Stomach (tissue), 9 donors: ENCODE results near the gene SPTBN5. TPM values are rescaled to one million over a fixed set of nuclear protein-coding genes. Genes with fewer than 3 reads are reported as not detected.

Source experiments
- DNase-seq, 2 donors: peaks; one replicate each; pipeline versions ENCODE4 v3.0.0 to v3.0.0-alpha.2; 2013 to 2019
- H3K27ac ChIP-seq, 5 donors: fragments of 200-600 bp in 4 of 5; sonication (generic) in 4 of 5; one replicate each; pipeline ENCODE4 v1.5.1; 2013 to 2019; ENCODE audit warnings: mild to moderate bottlenecking in 1 of 5, moderate library complexity in 1 of 5
- H3K27me3 ChIP-seq, 3 donors: fragments of 200-600 bp; sonication (generic); one replicate each; pipeline ENCODE4 v1.5.1; 2017 to 2019; ENCODE audit warnings: mixed run types in 1 of 3
- H3K36me3 ChIP-seq, 4 donors: fragments of 200-600 bp; sonication (generic); 1 replicate in 3 of 4; 2 replicates in 1 of 4; pipeline ENCODE4 v1.5.1; 2016 to 2019
- H3K4me1 ChIP-seq, 4 donors: fragments of 200-600 bp; sonication (generic); one replicate each; pipeline ENCODE4 v1.5.1; 2016 to 2019
- H3K4me3 ChIP-seq, 4 donors: fragments of 200-600 bp; sonication (generic) in 3 of 4; one replicate each; pipeline ENCODE4 v1.5.1; 2016 to 2019; ENCODE audit warnings: mild to moderate bottlenecking in 1 of 4
- H3K9me3 ChIP-seq, 4 donors: fragments of 200-600 bp; sonication (generic); one replicate each; pipeline ENCODE4 v1.5.1; 2016 to 2019
- EP300 ChIP-seq: sonication (generic); formaldehyde crosslinking; IDR thresholded peaks from one replicate; pipeline ENCODE4 v1.6.1; 2017; ENCODE audit warnings: antibody characterized with exemption
- POLR2A ChIP-seq, 4 donors: fragments of 450-650 bp; IDR thresholded peaks; one replicate each; pipeline ENCODE4 v1.6.1; 2016; ENCODE audit warnings: antibody characterized with exemption in 4 of 4, control low read depth in 2 of 4, mild to moderate bottlenecking in 1 of 4, moderate library complexity in 1 of 4
- POLR2AphosphoS5 ChIP-seq, 3 donors: sonication (generic); formaldehyde crosslinking; IDR thresholded peaks; one replicate each; pipeline ENCODE4 v1.6.1; 2016; ENCODE audit warnings: antibody characterized with exemption in 3 of 3
- WGBS, 5 donors: extraction: QIAGEN DNeasy Blood & Tissue Kit in 3 of 5; methylation state at CpG; one replicate each; pipeline versions ENCODE4 v1.1.5 to v1.1.7; 2013 to 2018; 5-methylcytosine and 5-hydroxymethylcytosine counted together
- intact Hi-C: fragments of 100-400 bp; cut with DNase I; formaldehyde crosslinking; loops from one replicate; pipeline ENCODE4 v1.15.1; 2023; ENCODE audit warnings: low total_unique reads
- polyA plus RNA-seq, 3 donors: library from polyadenylated mRNA; stranded (reverse); fragments of 200-250 nt; gene quantifications; one replicate each; pipeline ENCODE4 v1.2.3, GENCODE V29; 2013
- total RNA-seq, 5 donors: library from RNA; depleted of rRNA; stranded (reverse); fragments of >200 nt; gene quantifications; one replicate each; pipeline versions ENCODE4 v1.1.0 to v1.2.3, GENCODE V29; 2014 to 2016
- TF ChIP-seq, protein P1 (sequence below), 7 experiments: fragments of 450-650 bp in 4 of 7; fragments of 200-600 bp in 3 of 7; sonication (generic) in 3 of 7; IDR thresholded peaks; one replicate each; pipeline ENCODE4 v1.5.1; 2016 to 2019; ENCODE audit warnings: antibody characterized with exemption in 7 of 7, control low read depth in 2 of 7, mild to moderate bottlenecking in 1 of 7
- donor health status: healthy with polysubstance abuse.
- donor health status: Bipolar disorder and iron deficiency.
- donor health status: healthy.

The SPTBN5 gene
- total and polyA plus RNA-seq, 8 donors = 0.29 to 4.9 (median 2.6) TPM; not detected in 1

DNA sequence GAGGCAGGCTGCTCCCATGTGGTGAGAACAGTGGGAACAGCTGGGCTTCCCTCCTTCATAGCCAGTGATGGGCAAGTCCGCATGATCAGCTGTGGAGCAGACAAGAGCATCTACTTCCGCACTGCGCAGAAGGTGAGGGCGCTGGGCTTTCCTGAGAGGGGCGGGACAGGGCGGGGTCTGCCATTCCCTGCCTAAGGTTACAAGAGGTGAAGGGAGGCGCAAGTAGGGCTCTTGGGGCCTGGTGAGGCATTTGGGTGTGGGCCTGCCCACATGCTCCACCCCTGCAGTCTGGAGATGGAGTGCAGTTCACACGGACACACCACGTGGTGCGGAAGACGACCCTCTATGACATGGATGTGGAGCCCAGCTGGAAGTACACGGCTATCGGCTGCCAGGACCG, 76.5 kb downstream of the SPTBN5 start:
- no peaks in the 10 kb centered on the region for H3K27me3 ChIP-seq
- H3K4me1 ChIP-seq = peaks cover 0 to 14% (median 5%) of the 10 kb centered on the region in 4 donors
- 89 to 92% (median 91%) methylated on average over 14 of the region's 14 CpGs for WGBS, 5 donors
- DNase-seq = no peak
- intact Hi-C loops = no loop called here
- H3K9me3 ChIP-seq = no peaks in the 10 kb centered on the region
- H3K36me3 ChIP-seq = peaks cover 79 to 100% (median 99%) of the 10 kb centered on the region in 4 donors
- H3K27ac ChIP-seq = no peak overlapping the region
- no peak for TF ChIP-seq POLR2A (IDR thresholded peaks at IDR 0.05)
- no peak for TF ChIP-seq EP300
- TF ChIP-seq, protein P1, sequence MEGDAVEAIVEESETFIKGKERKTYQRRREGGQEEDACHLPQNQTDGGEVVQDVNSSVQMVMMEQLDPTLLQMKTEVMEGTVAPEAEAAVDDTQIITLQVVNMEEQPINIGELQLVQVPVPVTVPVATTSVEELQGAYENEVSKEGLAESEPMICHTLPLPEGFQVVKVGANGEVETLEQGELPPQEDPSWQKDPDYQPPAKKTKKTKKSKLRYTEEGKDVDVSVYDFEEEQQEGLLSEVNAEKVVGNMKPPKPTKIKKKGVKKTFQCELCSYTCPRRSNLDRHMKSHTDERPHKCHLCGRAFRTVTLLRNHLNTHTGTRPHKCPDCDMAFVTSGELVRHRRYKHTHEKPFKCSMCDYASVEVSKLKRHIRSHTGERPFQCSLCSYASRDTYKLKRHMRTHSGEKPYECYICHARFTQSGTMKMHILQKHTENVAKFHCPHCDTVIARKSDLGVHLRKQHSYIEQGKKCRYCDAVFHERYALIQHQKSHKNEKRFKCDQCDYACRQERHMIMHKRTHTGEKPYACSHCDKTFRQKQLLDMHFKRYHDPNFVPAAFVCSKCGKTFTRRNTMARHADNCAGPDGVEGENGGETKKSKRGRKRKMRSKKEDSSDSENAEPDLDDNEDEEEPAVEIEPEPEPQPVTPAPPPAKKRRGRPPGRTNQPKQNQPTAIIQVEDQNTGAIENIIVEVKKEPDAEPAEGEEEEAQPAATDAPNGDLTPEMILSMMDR (IDR thresholded peaks at IDR 0.05) = no peak
- no peak for TF ChIP-seq POLR2AphosphoS5 (IDR thresholded peaks at IDR 0.05)
- H3K4me3 ChIP-seq = no peak overlapping the region

DNA sequence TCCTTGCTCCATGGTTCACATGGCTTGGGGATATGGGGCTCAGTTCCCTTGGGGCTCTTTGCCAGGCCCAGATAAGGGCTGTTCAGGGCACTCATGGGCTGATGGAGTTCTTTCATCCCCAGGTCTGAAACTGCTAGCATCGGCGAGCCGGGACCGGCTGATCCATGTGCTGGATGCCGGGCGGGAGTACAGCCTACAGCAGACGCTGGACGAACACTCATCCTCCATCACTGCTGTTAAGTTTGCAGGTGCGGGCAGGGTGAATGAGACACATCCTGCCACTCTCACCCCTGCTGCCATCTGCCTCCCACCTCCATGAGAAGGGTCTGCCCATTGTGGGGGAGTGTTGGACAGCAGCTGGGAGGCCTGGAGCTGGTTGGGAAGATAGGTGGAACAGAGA, 77.1 kb downstream of the SPTBN5 start:
- 93 to 98% (median 97%) methylated on average over 5 to 9 of the region's 9 CpGs for WGBS, 5 donors
- H3K9me3 ChIP-seq = no peaks in the 10 kb centered on the region
- no peak for DNase-seq
- H3K36me3 ChIP-seq = peaks cover 75 to 100% (median 98%) of the 10 kb centered on the region in 4 donors
- H3K4me3 ChIP-seq = no peak overlapping the region
- H3K4me1 ChIP-seq = peaks cover 0 to 14% (median 5%) of the 10 kb centered on the region in 4 donors
- intact Hi-C loops = no loop called here
- TF ChIP-seq EP300 (no peak), POLR2A (IDR thresholded peaks at IDR 0.05) (no peak), POLR2AphosphoS5 (IDR thresholded peaks at IDR 0.05) (no peak)
- TF ChIP-seq, protein P1 (IDR thresholded peaks at IDR 0.05) = no peak
- H3K27me3 ChIP-seq = no peaks in the 10 kb centered on the region
- no peak overlapping the region for H3K27ac ChIP-seq

DNA sequence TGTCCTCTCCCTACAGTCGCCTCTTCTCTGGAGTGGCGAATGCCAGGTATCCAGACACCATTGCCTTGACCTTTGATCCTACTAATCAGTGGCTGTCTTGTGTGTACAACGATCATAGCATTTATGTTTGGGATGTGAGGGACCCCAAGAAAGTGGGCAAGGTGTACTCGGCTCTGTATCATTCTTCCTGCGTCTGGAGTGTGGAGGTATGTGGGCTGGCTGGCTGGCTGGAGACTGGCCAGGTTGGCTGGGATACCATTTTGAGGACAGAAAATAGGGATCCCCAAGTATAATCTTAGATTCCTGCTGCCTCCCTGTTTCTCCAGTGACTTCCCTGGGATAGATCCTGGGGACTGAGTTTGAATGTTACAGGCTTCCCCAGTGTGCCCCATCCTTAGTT, 79.3 kb downstream of the SPTBN5 start:
- DNase-seq = no peak
- Histone ChIP-seq H3K36me3 (peaks cover 60 to 78% (median 77%) of the 10 kb centered on the region in 4 donors), H3K27ac (no peak overlapping the region), H3K4me1 (peaks cover 0 to 13% (median 4%) of the 10 kb centered on the region in 4 donors), H3K27me3 (no peaks in the 10 kb centered on the region), H3K9me3 (no peaks in the 10 kb centered on the region), H3K4me3 (no peak overlapping the region)
- 79 to 88% (median 83%) methylated on average over 5 of the region's 5 CpGs for WGBS, 5 donors
- TF ChIP-seq POLR2A (IDR thresholded peaks at IDR 0.05) (no peak), POLR2AphosphoS5 (IDR thresholded peaks at IDR 0.05) (no peak), EP300 (no peak)
- TF ChIP-seq, protein P1 (IDR thresholded peaks at IDR 0.05) = no peak
- intact Hi-C loops = loop anchor here (5.0 kb wide), 1 partner anchor 42 kb away; the partner anchor contains the start of gene MAPKBP1

DNA sequence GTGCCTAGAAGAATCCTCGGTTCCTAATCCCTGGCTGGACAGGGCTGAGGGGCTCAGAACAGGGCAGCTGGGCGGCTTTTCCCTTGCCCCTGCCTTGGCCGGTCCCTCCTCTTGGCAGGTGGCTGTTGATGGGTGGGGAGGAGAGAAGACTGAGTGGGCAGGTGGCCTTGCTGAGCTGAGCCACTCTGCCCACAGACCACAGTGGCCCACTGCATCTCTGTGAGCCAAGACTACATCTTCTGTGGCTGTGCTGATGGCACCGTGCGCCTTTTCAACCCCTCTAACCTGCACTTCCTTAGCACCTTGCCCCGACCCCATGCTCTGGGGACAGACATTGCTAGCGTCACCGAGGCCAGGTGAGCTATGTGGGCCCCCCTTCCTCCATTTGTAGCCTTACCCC, 80.4 kb downstream of the SPTBN5 start:
- TF ChIP-seq POLR2AphosphoS5 (IDR thresholded peaks at IDR 0.05) = no peak
- TF ChIP-seq EP300 = no peak
- no peak for TF ChIP-seq POLR2A (IDR thresholded peaks at IDR 0.05)
- H3K9me3 ChIP-seq = no peaks in the 10 kb centered on the region
- no peak for DNase-seq
- H3K4me1 ChIP-seq = peaks cover 0 to 13% (median 4%) of the 10 kb centered on the region in 4 donors
- WGBS, 5 donors = 86 to 98% (median 94%) methylated on average over 8 of the region's 8 CpGs
- H3K27ac ChIP-seq = no peak overlapping the region
- peaks cover 49 to 74% (median 68%) of the 10 kb centered on the region in 4 donors for H3K36me3 ChIP-seq
- intact Hi-C loops = loop anchor here (5.0 kb wide), 1 partner anchor 41 kb away; the partner anchor contains the start of gene MAPKBP1
- no peak overlapping the region for H3K4me3 ChIP-seq
- H3K27me3 ChIP-seq = no peaks in the 10 kb centered on the region

DNA sequence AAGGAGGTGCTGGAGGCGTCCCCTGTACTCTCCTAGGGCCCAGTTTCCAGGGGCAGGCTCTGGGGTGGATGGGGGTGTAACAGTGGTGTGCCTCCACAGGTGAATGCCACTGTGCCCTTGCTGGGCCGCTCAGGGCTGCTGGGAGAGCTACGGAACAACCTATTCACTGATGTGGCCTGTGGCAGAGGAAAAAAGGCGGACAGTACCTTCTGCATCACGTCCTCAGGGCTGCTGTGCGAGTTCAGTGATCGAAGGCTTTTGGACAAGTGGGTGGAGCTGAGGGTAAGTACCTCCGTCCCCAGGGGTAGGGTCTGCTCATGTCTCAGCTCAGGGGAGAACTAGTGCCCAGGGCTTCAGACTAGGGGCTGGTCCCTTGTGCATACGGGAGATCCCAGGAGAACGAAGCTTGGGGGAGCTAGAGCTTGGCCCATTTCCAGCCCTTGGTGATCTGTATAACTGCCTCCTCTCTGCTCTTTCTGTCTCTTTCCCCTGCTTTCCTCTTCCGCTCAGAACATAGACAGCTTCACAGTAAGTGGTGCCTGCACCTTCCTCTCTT, 81.0 kb downstream of the SPTBN5 start:
- intact Hi-C loops = loop anchor here (5.0 kb wide), 1 partner anchor 41 kb away; the partner anchor contains the start of gene MAPKBP1
- no peak overlapping the region for H3K27ac ChIP-seq
- no peaks in the 10 kb centered on the region for H3K27me3 ChIP-seq
- 88 to 94% (median 93%) methylated on average over 11 of the region's 11 CpGs for WGBS, 5 donors
- H3K36me3 ChIP-seq = peaks cover 44 to 73% (median 64%) of the 10 kb centered on the region in 4 donors
- no peak overlapping the region for H3K4me3 ChIP-seq
- no peaks in the 10 kb centered on the region for H3K9me3 ChIP-seq
- TF ChIP-seq POLR2A (IDR thresholded peaks at IDR 0.05) (no peak), POLR2AphosphoS5 (IDR thresholded peaks at IDR 0.05) (no peak), EP300 (no peak)
- TF ChIP-seq, protein P1 (IDR thresholded peaks at IDR 0.05) = no peak
- H3K4me1 ChIP-seq = peaks cover 0 to 13% (median 4%) of the 10 kb centered on the region in 4 donors
- DNase-seq = no peak
